ENCODE results near the gene DUSP2.

The DUSP2 gene

DNA sequence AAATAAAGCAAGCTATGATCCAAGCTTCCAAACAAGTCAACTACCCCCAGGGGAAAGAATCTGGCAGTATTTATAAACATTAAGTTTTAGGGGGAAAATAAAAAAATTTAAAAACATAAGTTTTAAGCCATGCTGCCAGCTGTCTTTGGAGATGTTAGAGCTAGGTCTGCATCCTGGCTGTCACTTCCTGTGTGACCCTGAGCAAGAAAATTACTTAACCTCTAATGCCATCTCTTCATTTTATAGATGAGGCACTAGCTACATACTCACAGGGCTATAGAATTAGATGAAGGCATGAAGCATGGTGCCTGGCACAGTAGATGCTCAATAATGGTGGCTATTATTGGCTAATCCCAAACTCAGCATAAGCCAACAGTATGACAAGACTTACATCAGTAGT, 35.3 kb upstream of the DUSP2 start:
- Histone ChIP-seq H3K4me2 (no peak overlapping the region), H3K4me1 (ENCODE audit: low read depth, poor library complexity, severe bottlenecking) (no peaks in the 10 kb centered on the region), H3K27me3 (ENCODE audit: insufficient read depth, low read depth) (no peaks in the 10 kb centered on the region), H3K36me3 (ENCODE audit: insufficient read depth) (no peaks in the 10 kb centered on the region), H3K9ac (no peak overlapping the region), H3K27ac (no peak overlapping the region), H3K4me3 (IDR thresholded peaks at IDR 0.05; ENCODE audit: insufficient read depth, low read depth, low read length) (no peak overlapping the region), H3K79me2 (ENCODE audit: insufficient read depth, low read depth) (no peaks in the 10 kb centered on the region), H4K20me1 (ENCODE audit: insufficient read depth) (no peaks in the 10 kb centered on the region), H2AFZ (ENCODE audit: low read depth) (no peak overlapping the region)
- TF ChIP-seq, protein P1, sequence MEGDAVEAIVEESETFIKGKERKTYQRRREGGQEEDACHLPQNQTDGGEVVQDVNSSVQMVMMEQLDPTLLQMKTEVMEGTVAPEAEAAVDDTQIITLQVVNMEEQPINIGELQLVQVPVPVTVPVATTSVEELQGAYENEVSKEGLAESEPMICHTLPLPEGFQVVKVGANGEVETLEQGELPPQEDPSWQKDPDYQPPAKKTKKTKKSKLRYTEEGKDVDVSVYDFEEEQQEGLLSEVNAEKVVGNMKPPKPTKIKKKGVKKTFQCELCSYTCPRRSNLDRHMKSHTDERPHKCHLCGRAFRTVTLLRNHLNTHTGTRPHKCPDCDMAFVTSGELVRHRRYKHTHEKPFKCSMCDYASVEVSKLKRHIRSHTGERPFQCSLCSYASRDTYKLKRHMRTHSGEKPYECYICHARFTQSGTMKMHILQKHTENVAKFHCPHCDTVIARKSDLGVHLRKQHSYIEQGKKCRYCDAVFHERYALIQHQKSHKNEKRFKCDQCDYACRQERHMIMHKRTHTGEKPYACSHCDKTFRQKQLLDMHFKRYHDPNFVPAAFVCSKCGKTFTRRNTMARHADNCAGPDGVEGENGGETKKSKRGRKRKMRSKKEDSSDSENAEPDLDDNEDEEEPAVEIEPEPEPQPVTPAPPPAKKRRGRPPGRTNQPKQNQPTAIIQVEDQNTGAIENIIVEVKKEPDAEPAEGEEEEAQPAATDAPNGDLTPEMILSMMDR (conservative IDR thresholded peaks at IDR 0.05; ENCODE audit: low read depth, low read length) = no peak

DNA sequence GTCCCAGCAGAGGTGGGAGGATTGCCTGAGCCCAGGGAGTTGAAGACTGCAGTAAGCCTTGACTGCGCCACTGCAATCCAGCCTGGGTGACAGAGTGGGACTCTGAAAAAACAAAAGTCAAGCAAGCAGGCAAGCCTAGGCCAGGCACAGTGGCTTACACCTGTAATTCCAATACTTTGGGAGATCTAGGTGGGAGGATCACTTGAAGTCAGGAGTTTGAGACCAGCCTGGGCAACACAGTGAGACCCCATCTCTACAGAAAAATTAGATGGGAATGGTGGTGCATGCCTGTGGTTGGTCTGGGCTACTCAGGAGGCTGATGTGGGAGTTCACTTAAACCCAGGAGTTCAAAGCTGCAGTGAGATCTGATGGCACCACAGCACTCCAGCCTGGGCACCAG, 34.8 kb upstream of the DUSP2 start:
- no peaks in the 10 kb centered on the region for H3K36me3 ChIP-seq (ENCODE audit: insufficient read depth)
- H4K20me1 ChIP-seq (ENCODE audit: insufficient read depth) = no peaks in the 10 kb centered on the region
- H3K4me1 ChIP-seq (ENCODE audit: low read depth, poor library complexity, severe bottlenecking) = no peaks in the 10 kb centered on the region
- H3K27ac ChIP-seq = no peak overlapping the region
- H3K79me2 ChIP-seq (ENCODE audit: insufficient read depth, low read depth) = no peaks in the 10 kb centered on the region
- TF ChIP-seq, protein P1 (conservative IDR thresholded peaks at IDR 0.05; ENCODE audit: low read depth, low read length) = no peak
- no peak overlapping the region for H3K9ac ChIP-seq
- H3K27me3 ChIP-seq (ENCODE audit: insufficient read depth, low read depth) = no peaks in the 10 kb centered on the region
- no peak overlapping the region for H3K4me3 ChIP-seq (IDR thresholded peaks at IDR 0.05; ENCODE audit: insufficient read depth, low read depth, low read length)
- H2AFZ ChIP-seq (ENCODE audit: low read depth) = no peak overlapping the region
- no peak overlapping the region for H3K4me2 ChIP-seq

DNA sequence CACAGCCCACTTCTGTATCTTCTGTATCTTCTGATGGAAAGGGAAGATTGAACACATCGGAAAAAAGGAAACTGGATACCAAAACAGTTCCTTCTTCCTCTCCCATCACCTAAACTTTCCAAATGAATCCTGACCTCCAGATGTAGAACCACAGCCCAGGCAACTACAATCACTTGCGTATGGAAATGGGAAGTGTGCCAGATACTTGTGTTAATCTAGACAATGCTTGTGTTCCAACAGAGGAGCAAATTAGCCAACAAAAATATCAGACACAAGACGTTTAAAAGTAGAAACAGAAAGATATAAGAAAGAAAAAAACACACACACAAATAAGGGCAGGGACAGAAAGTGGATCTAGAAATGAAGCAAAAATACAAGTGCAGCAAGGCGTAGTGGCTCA, 31.4 kb upstream of the DUSP2 start:
- no peak overlapping the region for H3K4me3 ChIP-seq (IDR thresholded peaks at IDR 0.05; ENCODE audit: insufficient read depth, low read depth, low read length)
- no peak overlapping the region for H3K27ac ChIP-seq
- no peaks in the 10 kb centered on the region for H4K20me1 ChIP-seq (ENCODE audit: insufficient read depth)
- no peaks in the 10 kb centered on the region for H3K27me3 ChIP-seq (ENCODE audit: insufficient read depth, low read depth)
- H3K79me2 ChIP-seq (ENCODE audit: insufficient read depth, low read depth) = no peaks in the 10 kb centered on the region
- no peaks in the 10 kb centered on the region for H3K4me1 ChIP-seq (ENCODE audit: low read depth, poor library complexity, severe bottlenecking)
- TF ChIP-seq, protein P1 (conservative IDR thresholded peaks at IDR 0.05; ENCODE audit: low read depth, low read length) = no peak
- H3K9ac ChIP-seq = no peak overlapping the region
- H2AFZ ChIP-seq (ENCODE audit: low read depth) = no peak overlapping the region
- H3K4me2 ChIP-seq = no peak overlapping the region
- no peaks in the 10 kb centered on the region for H3K36me3 ChIP-seq (ENCODE audit: insufficient read depth)

DNA sequence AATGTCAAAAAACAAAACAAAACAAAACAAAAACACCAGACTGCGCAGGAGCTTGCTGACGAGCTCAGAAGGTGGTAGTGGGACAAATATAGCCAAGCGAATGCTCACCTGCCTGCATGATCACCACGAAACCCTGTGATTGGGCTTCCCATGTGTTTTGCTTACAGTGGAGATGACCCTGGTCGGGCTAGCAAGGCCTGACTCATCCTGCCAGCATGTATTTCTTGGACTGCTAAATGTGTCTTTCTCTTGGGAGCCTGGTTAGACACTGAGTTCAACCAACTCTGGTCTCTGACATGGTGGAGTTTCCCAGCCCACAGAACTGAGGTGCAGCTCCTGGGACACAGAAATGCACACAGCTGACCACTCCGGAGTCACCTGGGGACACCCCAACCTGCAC, 30.7 kb upstream of the DUSP2 start:
- no peak overlapping the region for H3K9ac ChIP-seq
- H3K4me2 ChIP-seq = no peak overlapping the region
- no peak overlapping the region for H3K4me3 ChIP-seq (IDR thresholded peaks at IDR 0.05; ENCODE audit: insufficient read depth, low read depth, low read length)
- H3K4me1 ChIP-seq (ENCODE audit: low read depth, poor library complexity, severe bottlenecking) = no peaks in the 10 kb centered on the region
- H3K27me3 ChIP-seq (ENCODE audit: insufficient read depth, low read depth) = no peaks in the 10 kb centered on the region
- TF ChIP-seq, protein P1 (conservative IDR thresholded peaks at IDR 0.05; ENCODE audit: low read depth, low read length) = no peak
- H3K36me3 ChIP-seq (ENCODE audit: insufficient read depth) = no peaks in the 10 kb centered on the region
- no peaks in the 10 kb centered on the region for H4K20me1 ChIP-seq (ENCODE audit: insufficient read depth)
- H3K79me2 ChIP-seq (ENCODE audit: insufficient read depth, low read depth) = no peaks in the 10 kb centered on the region
- no peak overlapping the region for H2AFZ ChIP-seq (ENCODE audit: low read depth)
- H3K27ac ChIP-seq = no peak overlapping the region
